Colonic mucosa (tissue), 4 donors: ENCODE data around the gene GTF2A2. TPM values are rescaled to one million over a fixed set of nuclear protein-coding genes. Genes with fewer than 3 reads are reported as not detected.

ENCODE experiments used
- DNase-seq: peaks from one replicate; pipeline ENCODE4 v3.0.0-alpha.2; 2020
- H3K27ac ChIP-seq: fragments of 200-600 bp; one replicate; pipeline ENCODE4 v1.8.0; 2021
- H3K27me3 ChIP-seq: fragments of 200-600 bp; one replicate; pipeline ENCODE4 v1.8.0; 2021
- H3K36me3 ChIP-seq: fragments of 200-600 bp; one replicate; pipeline ENCODE4 v1.8.0; 2021
- H3K4me1 ChIP-seq: fragments of 200-600 bp; one replicate; pipeline ENCODE4 v1.8.0; 2021; ENCODE audit warnings: mild to moderate bottlenecking
- H3K4me3 ChIP-seq: fragments of 200-600 bp; one replicate; pipeline ENCODE4 v1.8.0; 2021
- H3K9ac ChIP-seq, 2 donors: one replicate each; pipeline ENCODE4 v1.7.0; 2013; ENCODE audit warnings: control low read depth in 2 of 2, low read depth in 2 of 2, low read length in 2 of 2
- H3K9me3 ChIP-seq: fragments of 200-600 bp; one replicate; pipeline ENCODE4 v1.8.0; 2021
- intact Hi-C: fragments of 100-400 bp; cut with DNase I; formaldehyde crosslinking; loops from one replicate; pipeline ENCODE4 v1.14.1; 2022
- total RNA-seq, 2 donors: library from RNA; stranded (reverse); fragmentation: NEBNext Ultra II Directional in 1 of 2; extraction: Animal tissue kit (Norgen Biotek cat#: 25700) in 1 of 2; gene quantifications; one replicate each; pipeline ENCODE4 v1.2.1, GENCODE V29; 2021
- TF ChIP-seq, protein P1 (sequence below): fragments of 200-600 bp; IDR thresholded peaks from one replicate; pipeline ENCODE4 v1.8.0; 2022; ENCODE audit warnings: antibody characterized with exemption, mild to moderate bottlenecking
- donor health status: healthy.
- donor health status: DM: no; HTN: no; CAD: no.
- donor health status: DM: no; HTN: no; CAD: no.

Gene GTF2A2
- total RNA-seq, 2 donors from 2014 or later, result 117 to 143 TPM

DNA sequence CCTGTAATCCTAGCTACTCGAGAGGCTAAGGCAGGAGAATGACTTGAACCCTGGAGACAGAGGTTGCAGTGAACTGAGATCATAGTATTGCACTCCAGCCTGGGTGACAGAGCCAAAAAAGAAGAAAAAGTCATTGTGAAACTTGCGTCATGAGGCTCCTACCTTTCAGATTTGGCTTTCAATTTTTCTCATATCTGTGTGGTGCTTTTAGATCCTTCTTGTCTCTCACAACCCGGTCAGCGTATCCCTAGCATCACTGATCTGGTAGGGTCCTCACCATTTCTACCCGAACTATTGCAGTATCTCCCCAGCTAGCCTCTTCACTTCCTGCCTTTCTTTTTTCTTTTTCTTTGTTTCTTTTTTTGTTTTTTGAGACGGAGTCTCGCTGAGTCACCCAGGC is 67.3 kb downstream of the GTF2A2 start:
- Histone ChIP-seq H3K4me1 (peaks cover 4% of the 10 kb centered on the region), H3K27ac (no peak overlapping the region), H3K9ac (no peak overlapping the region), H3K27me3 (no peaks in the 10 kb centered on the region), H3K36me3 (no peaks in the 10 kb centered on the region), H3K4me3 (no peak overlapping the region), H3K9me3 (no peaks in the 10 kb centered on the region)
- DNase-seq, result no peak
- TF ChIP-seq, protein P1, sequence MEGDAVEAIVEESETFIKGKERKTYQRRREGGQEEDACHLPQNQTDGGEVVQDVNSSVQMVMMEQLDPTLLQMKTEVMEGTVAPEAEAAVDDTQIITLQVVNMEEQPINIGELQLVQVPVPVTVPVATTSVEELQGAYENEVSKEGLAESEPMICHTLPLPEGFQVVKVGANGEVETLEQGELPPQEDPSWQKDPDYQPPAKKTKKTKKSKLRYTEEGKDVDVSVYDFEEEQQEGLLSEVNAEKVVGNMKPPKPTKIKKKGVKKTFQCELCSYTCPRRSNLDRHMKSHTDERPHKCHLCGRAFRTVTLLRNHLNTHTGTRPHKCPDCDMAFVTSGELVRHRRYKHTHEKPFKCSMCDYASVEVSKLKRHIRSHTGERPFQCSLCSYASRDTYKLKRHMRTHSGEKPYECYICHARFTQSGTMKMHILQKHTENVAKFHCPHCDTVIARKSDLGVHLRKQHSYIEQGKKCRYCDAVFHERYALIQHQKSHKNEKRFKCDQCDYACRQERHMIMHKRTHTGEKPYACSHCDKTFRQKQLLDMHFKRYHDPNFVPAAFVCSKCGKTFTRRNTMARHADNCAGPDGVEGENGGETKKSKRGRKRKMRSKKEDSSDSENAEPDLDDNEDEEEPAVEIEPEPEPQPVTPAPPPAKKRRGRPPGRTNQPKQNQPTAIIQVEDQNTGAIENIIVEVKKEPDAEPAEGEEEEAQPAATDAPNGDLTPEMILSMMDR, result no peak
- intact Hi-C loops, result no loop called here

Other genes with a start within 250 kb of the GTF2A2 start
- gene FAM81A, start 219.3 kb downstream of the GTF2A2 start, total RNA-seq, result 10 to 100 TPM in 1 of 2 donors, 1 to 10 TPM in 1; 6.4 to 18.8 TPM
- gene GCNT3, start 45.7 kb downstream of the GTF2A2 start, total RNA-seq, result 100 to 1,000 TPM; 261 to 365 TPM
- 10 to 100 TPM; 30.1 to 56.1 TPM for gene BNIP2, start 31.8 kb upstream of the GTF2A2 start, total RNA-seq